ENCODE measurements around the gene AGFG2.
"Not testable (repeated sequence)": the region's sequence is repeated elsewhere in the genome, so short reads cannot be mapped to it uniquely, and the experiment has no call there.

Gene AGFG2

GRCh38 chr7:100548446-100548845, 9.4 kb downstream of the AGFG2 start:
- DNase-seq (ENCODE audit: low spot score): not testable (repeated sequence)

GRCh38 chr7:100552532-100552931, 13.5 kb downstream of the AGFG2 start:
- no peak for DNase-seq (ENCODE audit: low spot score)

- no peak for DNase-seq (ENCODE audit: low spot score)
These were observed 14.0 kb downstream of the AGFG2 start for GRCh38 chr7:100553032-100553431.

- DNase-seq (ENCODE audit: low spot score): no peak
These were observed 16.7 kb downstream of the AGFG2 start for GRCh38 chr7:100555701-100556100.

- DNase-seq (ENCODE audit: low spot score): no peak
These were observed 17.5 kb downstream of the AGFG2 start for GRCh38 chr7:100556541-100556940.

GRCh38 chr7:100559127-100559526, 20.1 kb downstream of the AGFG2 start:
- peak; percentile 67 for DNase-seq (ENCODE audit: low spot score)

- DNase-seq (ENCODE audit: low spot score): no peak
These were observed 22.6 kb downstream of the AGFG2 start for GRCh38 chr7:100561491-100562194.

- no peak for DNase-seq (ENCODE audit: low spot score)
These were observed 23.4 kb downstream of the AGFG2 start for GRCh38 chr7:100562195-100563099.

GRCh38 chr7:100563100-100563564, 24.1 kb downstream of the AGFG2 start:
- DNase-seq (ENCODE audit: low spot score): no peak

GRCh38 chr7:100563809-100564400, 24.9 kb downstream of the AGFG2 start:
- no peak for DNase-seq (ENCODE audit: low spot score)

GRCh38 chr7:100564405-100564804, 25.4 kb downstream of the AGFG2 start:
- DNase-seq (ENCODE audit: low spot score): not testable (repeated sequence)

GRCh38 chr7:100565133-100565571, 26.1 kb downstream of the AGFG2 start:
- no peak for DNase-seq (ENCODE audit: low spot score)

- no peak for DNase-seq (ENCODE audit: low spot score)
These were observed 27.1 kb downstream of the AGFG2 start for GRCh38 chr7:100566018-100566531.

- DNase-seq (ENCODE audit: low spot score): no peak
These were observed 28.2 kb downstream of the AGFG2 start for GRCh38 chr7:100567031-100567730.

- DNase-seq (ENCODE audit: low spot score): no peak
These were observed 28.8 kb downstream of the AGFG2 start for GRCh38 chr7:100567751-100568175.

GRCh38 chr7:100568176-100568895, 29.3 kb downstream of the AGFG2 start:
- DNase-seq (ENCODE audit: low spot score): no peak

GRCh38 chr7:100568896-100569844, 30.2 kb downstream of the AGFG2 start:
- DNase-seq (ENCODE audit: low spot score): peak; percentile 58

GRCh38 chr7:100570954-100571828, 32.2 kb downstream of the AGFG2 start:
- DNase-seq (ENCODE audit: low spot score): no peak

- DNase-seq (ENCODE audit: low spot score): no peak
These were observed 32.8 kb downstream of the AGFG2 start for GRCh38 chr7:100571829-100572116.
